Nucleus accumbens (tissue), 56 donors: Measurements from ENCODE around the gene PDIA4.
"Not testable (repeated sequence)": the region's sequence is repeated elsewhere in the genome, so short reads cannot be mapped to it uniquely, and the experiment has no call there.

Experiments
- DNase-seq, 56 donors: peaks; one replicate each; lab custom pipeline; 2025; lab: John Stamatoyannopoulos, UW

PDIA4 gene

DNA sequence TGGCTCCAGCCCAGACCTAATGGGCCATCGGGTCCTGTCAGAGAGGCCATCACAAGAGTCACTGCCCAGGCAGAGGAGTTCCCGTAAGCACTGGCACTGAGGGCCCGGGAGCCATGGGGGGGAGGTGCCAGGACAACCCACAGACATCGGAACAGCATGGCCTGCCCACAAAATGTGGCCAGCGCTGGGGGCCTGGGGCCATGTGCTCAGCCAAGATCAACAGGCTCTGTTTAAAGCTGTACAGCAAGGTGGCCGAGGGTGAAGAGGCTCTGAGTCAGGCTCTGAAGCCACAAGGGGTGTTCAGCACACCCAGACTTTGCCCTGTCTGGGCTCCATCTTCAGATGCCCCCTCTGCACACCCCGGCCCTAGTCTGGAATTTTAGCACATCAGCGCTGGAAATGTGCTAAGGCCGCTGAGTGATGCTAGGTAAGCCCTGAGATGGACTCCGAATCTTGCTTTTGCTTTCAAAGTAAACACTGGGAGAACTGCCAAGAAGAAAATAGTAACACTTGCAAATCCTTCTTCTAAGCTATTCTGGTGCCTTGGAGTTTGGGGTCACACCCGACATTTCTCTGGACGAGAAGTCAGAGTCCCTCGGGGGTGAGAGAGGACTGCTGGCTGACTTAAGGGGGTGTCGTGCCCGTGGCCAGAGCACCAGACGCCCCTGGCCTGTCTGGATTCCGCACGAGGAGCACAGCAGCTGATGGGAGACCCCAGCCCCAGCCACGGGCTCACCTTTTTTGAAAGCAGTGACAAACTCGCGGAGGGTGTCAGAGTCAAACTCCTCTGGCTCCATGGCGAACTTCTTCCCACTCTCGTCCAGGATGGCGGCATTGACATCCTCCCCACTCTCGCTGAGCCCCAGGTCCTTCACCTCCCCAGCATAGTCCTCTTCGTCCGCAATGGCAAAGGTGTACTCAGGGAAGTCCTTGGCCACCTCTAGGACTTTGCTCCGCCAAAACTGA is 23.6 kb downstream of the PDIA4 start:
- DNase-seq = no peak

DNA sequence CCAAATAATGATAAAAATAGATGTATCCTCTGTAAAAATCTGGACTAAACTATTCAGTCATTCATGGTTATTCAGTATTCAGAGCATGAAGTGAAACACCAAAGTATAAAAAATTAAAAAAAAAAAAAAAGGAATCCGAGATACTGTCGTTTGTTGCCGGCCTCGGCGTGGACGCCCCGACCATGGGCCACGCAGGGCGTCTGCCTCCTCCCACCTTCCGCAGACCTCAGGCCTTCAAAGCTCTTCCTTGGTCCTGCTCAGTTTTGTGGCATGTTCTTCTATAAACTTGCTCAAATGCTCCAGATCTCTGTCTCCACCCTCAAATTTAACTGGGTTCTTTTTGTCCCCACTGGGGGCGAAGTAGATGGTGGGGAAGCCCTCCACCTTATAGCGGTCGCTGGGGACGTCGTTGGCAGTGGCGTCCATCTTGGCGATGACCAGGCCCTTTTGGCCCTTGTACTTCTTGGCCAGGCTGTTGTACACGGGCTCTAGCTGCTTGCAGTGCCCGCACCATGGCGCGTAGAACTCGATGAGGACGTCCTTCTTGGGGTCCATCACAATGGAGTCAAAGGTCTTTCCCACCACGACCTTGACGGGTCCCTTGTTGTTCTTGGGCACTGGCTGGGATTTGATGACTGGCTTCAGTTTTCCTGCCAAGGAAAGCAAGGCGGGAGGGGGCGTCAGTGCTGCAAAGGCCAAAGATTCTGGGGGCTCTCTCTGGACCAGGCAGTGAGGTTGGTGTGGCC is 24.6 kb downstream of the PDIA4 start:
- no peak for DNase-seq

DNA sequence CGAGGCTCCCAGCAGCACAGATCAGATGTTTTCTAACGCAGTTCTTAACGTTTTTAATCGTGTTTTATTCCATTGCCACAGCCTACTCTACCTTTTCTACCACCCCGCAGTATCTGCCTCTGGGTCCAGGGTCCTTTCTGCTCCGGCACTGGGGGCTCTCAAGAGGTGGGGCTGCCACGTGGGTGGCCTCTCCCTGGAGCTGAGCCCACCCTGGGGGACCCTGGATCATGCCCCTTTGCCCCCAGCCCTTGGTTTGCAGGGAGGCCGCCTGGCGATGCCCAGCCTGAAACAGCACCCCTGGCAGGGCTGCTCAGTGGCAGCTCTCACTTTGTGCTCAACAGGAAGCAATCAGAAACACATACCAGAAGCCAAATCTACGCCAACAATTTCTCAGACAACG is 25.3 kb downstream of the PDIA4 start:
- no peak for DNase-seq

DNA sequence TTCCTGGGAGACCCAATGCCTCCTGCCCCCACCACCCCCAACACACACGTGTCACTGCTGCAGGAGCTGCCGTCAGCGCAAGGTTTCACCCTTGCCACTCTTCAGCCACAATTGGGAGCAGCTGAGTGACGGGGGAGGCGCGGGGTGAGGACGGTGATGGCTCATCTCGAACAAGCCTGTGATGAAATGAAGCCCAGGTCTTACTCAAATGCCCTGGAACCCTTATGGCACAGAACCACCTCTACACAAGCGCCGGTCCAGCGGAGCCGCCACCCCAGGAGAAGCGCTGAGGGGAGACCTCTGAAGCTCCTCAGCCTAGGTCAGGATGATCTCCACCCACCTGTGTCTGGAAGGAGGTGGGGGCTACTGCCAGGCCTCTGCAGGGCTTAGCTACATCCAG is 25.7 kb downstream of the PDIA4 start:
- DNase-seq = no peak

DNA sequence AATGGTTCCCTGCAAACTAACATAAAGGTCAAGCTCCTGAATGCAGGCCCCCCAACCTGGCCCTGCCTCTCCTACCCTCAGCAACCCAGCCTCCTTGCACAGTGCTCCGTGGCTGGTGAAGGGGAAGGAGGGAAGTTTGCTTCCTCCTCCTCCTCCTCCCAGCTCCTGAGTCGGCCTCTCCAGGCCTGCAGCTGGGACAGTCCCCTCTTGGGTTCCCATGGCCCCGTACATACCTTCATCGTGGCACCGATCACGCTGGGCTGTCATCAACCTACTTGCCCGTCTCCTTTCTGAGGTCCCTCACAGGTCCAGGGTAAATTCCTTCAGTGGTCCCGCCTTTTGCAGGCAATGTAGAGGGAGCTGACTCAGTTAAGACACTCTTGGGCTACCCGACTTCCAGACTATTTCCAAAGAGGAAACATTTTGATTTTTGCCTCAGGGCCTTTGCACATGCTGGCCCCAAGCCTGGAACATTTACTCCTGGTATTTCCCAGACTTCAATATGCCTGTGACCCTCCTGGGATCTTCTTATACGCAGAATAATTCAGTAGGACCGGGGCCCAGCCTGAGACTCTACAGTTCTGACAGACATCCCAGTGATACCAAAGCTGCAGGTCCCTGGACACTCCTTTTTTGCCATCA is 26.8 kb downstream of the PDIA4 start:
- DNase-seq = no peak

DNA sequence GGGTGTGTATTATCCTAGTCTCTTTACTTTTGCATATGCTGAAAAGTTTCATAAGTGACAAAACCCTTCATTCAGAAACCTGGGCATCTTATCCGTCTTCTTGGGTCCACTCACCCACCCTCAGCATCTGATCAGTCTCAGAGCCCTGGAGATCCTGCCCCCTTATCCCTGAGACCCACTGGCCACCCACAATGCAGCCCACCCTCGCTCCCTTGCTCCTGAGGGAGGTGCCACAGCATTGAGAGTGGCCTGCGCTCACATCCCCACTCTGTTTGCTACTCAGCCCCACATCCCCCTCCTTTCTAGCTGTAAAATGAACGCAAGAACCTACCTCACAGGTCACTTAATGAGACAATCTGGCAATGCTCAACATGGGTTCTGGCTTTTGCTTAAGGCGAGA is 27.3 kb downstream of the PDIA4 start:
- no peak for DNase-seq

DNA sequence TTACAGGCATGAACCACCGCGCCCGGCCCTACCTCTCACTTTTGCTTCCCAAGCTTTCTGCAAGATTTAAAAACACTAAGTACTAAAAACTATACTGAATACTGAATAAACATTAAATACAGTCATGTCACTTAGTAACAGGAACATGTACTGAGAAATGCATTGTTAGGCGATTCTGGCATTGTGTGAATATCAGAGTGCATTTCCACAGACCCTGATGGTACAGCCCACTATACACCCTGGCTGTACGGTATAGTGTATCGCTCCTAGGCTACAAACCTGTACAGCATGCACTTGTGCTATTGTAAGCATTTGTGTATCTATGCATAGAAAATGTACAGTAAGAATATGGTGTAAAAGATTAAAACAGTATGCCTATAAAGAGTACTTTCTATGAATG is 29.1 kb downstream of the PDIA4 start:
- no peak for DNase-seq

DNA sequence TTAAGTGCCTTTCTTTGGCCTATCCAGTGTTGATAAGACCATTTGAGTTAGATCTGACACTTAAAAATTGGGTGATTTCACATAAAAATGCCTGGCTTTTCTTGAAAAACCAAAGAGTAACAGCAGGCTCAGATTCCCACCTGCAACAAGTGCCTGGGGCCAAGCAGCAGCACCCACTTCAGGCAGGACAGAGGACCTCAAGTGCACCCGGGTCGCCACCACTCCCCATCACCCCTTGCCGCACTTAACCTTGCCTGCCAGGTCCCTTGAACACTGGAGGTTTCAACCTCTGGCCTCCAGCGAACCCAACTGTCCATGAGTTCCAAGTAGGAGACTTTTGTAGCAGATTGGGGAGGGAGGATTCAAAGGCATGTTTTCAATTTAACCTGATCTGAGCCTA is 30.8 kb downstream of the PDIA4 start:
- no peak for DNase-seq

DNA sequence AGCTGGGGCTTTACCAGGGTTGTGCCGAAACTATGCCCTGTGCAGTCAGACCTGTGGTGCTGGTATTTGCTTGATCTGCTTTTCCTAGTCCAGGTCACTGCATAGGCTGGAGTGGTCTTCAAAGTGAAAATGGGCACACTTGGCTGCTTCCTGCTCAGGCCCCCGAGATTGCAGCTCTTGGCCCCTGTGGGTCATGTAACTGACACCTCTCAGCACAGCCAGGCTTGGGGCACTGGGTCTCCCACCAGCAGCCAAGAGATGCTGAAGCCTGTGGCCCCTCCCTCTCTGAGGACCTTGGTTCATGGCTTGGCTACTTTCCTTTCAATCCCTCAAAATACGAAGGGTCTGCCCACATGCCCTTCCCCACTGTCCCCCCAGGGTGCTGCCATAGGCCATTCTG is 33.7 kb downstream of the PDIA4 start:
- DNase-seq = no peak

DNA sequence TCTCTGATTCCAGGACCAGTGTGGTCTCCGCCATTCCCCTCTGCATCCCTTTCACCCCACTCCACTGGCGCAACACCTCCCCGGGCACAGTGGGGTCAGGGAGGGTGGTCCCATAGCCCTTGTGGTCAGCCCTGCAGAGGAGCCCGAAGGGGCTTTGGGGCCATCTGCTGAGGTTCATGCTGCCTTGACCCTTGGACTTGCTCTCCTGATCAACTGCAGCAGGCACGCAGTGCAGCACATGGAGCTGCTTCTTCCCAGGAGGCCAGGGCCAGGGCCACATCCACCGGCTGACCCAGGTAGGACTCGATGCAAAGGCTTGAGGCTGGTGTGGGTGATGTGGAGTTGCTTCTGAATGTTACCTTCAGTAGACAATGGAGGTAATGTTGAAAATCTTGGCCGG is 35.1 kb downstream of the PDIA4 start:
- DNase-seq = no peak

DNA sequence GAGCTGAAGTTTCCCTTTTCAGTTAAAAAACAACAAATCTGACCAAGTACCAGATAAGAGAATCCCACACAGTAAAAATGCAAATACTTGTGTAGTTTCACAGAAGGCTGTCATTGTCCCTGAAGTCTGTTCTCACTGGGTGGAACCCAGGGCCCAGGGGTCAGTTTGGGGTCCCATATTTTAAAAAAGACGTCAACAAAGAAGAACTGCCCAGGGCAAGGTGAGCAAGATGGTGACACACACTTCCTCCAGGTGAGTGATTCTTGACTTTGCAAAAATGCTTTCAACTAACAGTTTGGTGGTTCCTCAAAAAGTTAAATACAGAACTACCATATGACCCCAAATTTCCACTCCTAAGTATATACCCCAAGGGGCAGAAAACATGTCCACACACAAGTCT is 36.8 kb downstream of the PDIA4 start:
- DNase-seq = no peak

DNA sequence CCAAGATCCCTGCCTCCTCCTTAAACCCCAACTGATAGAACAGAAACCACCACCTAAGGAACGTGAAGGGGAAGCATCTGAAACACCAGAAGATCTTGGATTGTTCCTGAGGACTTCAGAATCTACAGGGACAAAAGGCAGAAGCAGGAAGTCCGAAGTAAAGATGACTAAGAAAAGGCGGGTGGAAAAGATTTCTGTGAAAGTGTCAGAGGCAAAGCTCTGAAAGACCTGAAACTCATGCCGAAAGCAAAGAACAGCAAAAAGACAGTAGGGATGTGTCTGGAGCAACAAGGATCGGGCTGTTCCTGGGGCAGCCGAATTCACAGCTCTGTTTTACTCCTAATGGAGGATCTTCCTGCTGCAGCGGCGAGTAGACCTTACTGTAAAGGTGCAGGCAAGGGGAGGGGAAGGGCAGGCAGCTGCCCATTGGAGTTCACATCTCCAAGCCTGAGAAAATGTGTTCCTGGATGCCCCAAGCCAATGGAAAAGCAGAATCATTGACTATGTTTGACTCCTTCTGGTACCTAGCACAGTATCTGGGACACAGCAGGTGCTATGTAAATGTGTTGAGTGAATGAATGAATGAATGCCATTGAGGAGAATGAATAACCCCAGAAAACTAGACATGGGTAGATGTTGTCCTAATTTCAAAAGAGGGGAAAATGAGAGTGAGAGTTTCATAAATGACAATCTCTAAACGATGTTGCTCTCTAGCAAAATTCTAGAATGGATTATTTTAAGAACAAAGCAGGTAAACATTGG is 40.4 kb downstream of the PDIA4 start:
- DNase-seq = peak in 9 of 56 donors; percentile 16 to 55 (median 36)

DNA sequence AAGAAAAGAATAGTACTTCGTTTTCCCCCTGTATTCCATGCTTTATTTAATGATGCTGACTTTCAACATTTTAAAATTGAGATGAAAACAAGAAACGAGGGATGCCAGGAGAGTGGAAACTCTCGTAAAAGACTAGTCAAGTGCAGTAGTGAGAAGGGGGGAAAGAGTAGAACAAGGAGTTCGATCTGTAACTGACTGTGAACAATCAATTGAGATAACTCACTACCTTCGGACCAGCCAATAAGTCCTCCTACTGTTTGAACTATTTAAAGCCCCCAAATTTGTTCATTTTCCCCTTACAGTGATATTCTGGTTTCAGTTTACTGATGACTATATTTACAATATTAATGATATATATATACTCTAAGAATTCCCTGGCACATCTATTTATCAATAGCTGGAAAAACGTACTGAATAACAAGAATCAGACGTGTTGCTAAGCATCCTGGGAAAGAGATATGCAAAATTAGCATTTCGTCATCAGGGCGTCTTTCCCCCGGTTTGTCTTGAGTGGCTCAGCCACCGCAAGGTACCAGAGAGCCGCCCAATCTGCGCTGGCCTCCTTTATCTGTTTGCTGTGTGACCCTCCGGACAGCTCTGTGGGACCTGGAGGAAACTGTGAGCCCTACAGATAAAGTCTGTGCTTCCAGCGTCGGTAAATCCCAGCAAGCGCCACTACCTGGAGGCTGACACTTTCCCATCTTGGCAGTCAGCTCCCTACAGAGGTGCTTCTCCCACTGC is 41.1 kb downstream of the PDIA4 start:
- peak in 55 of 56 donors; percentile 15 to 86 (median 64) for DNase-seq

DNA sequence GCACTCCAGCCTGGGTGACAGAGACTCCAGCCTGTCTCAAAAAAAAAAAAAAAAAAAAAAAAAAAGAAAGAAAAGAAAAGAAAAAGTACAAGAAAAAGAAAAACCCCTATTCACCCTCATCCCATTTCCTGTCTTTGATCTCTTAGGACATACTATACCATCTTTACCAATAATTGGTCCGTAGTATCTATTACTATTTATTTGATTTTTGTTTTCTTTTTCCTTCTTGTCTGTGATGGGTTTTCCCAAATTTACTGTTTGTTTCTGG is 41.6 kb downstream of the PDIA4 start:
- DNase-seq = no peak

DNA sequence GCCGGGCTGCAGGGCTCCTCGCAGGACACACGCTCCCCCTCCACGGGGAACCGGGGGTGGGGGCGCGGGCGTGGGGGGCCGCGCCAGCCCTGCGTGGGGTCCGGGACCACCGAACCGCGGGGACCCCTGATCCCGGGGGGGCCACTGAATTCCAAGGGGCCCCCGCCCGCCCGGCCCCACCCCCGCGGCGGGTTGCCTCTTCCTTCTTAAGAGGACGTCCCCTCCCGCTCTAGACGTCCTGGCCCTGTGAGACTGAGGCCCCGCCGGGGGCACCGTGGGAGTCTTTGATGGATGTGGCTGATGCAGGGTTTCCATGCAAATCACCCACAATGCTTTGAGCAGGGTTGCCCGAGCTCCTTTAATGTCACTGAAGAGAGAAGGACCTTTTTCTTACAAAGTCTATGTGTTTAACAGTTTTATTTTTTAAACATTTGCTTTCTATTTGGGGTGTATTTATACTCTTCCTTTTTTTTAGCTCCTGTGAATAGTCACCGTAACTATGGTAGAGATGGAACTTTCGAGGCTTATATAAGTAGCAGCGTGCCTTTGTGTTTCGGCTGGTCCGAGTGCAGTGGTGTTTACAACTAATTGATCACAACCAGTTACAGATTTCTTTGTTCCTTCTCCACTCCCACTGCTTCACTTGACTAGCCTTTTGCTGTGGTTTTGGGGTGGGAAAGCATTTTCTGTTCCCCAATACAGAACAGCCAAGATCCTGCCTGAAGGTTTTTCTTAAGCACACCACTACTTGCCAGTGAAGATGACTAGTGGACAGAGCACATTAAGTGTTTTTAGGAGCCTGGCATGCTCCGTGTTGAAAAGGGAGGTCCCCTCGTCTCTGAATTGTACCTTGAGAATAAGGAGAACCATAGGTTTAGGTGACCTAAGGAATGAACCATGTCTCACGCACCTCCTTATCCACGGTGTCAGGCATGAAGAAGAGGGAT is 44.8 kb downstream of the PDIA4 start:
- peak in 49 of 56 donors; percentile 9 to 85 (median 54) for DNase-seq

DNA sequence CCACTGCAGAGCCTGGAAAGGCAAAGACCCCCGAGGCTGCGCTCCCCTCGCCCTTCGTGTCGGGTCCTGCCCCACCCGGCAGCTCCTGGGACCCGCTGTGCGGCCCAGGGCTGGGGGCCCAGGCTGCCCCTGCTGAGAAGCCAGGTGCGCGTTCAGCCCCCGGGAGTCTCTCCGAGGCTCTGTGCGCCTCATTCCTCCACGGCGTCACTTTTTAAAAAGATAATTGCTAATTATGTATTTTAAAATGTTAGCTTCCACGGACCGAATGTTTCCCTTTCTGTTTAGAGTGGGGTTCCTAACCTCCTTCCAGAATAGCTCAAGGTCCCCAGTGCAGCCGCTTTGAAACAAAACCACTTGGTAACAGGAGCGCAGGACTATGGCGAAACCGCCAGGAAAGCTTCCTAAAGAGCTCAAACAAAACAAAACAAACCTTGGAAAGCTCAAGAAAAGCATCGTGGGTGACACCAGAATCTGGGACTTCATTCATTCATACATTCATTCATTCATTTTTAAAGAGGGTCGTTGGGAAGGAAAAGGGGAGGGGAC is 45.6 kb downstream of the PDIA4 start:
- peak in 6 of 56 donors; percentile 16 to 47 (median 29) for DNase-seq

DNA sequence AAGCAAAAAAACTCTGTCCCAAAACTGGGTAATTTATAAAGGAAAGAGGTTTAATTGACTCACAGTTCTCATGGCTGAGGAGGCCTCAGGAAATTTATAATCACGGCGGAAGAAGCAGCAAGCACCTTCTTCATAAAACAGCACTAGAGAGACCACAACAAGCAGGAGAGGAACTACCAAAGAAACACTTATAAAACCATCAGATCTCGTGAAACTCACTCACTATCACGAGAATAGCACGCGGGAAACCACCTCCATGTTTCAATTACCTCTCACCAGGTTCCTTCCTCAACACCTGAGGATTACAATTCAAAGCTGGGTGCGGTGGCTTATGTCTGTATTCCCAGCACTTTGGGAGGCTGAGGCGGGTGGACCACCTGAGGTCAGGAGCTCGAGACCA is 48.5 kb downstream of the PDIA4 start:
- no peak for DNase-seq

DNA sequence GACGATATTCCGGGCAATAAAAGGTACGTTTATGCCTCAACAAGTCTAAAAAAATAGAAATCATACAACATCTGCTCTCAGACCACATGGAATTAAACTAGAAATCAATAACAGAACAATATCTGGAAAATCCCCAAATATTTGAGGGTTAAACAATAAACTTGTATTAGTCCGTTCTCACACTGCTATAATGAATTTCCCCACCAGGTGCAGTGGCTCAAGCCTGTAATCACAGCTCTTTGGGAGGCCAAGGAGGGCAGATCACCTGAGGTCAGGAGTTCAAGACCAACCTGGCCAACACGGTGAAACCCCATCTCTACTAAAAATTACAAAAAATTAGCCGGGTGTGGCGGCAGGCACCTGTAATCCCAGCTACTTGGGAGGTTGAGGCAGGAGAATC is 49.2 kb downstream of the PDIA4 start:
- not testable (repeated sequence) for DNase-seq

DNA sequence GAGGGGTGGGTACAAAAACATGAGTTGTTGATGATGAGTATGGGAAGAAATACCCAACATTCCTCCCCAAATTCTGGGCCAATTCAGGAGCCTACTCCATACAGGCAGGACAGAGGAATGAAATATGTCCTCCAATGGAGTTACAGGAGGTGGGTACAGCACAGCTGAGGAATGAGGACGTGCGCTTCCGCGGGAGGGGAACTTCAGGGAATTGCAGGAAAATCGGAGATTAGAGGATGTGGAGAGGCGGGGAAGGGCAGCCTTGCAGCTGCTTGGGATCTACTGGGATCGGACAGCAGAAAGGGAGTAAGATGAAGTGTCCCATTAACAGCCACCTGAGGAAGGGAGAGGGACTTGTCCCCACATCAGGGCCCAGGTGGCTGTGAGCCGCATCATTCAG is 50.2 kb downstream of the PDIA4 start:
- DNase-seq = no peak
